ENCODE measurements around the gene PTPRG. TPM values are rescaled to one million over a fixed set of nuclear protein-coding genes. Genes with fewer than 3 reads are reported as not detected.

Gene PTPRG
- total RNA-seq, 1 experiment from 2014 or later, result 0.73 TPM

- H3K36me3 ChIP-seq (ENCODE audit: low read depth, low read length), result no peaks in the 10 kb centered on the region
- H2AFZ ChIP-seq (ENCODE audit: low read length), result no peak overlapping the region
- H3K9me3 ChIP-seq (ENCODE audit: low read length), result no peaks in the 10 kb centered on the region
- no peaks in the 10 kb centered on the region for H3K9me2 ChIP-seq (replicated peaks; ENCODE audit: low read length)
- no peaks in the 10 kb centered on the region for H3K79me2 ChIP-seq (ENCODE audit: low read length)
- no peak overlapping the region for H3K9ac ChIP-seq (ENCODE audit: low read length)
- ChIA-PET CTCF (no interaction called here), POLR2A (ENCODE audit: unreplicated experiment) (no interaction called here)
- no peak overlapping the region for H3K4me2 ChIP-seq (ENCODE audit: low read length)
- H3K27me3 ChIP-seq (ENCODE audit: low read length), result no peaks in the 10 kb centered on the region
- H3K4me1 ChIP-seq (ENCODE audit: insufficient read depth, low read length), result no peaks in the 10 kb centered on the region
- H3K27ac ChIP-seq (ENCODE audit: low read length), result no peak overlapping the region
- intact Hi-C loops (cut with micrococcal nuclease), result no loop called here
- ATAC-seq, result no peak
- TF ChIP-seq EZH2phosphoT487 (IDR thresholded peaks at IDR 0.05; ENCODE audit: borderline replicate concordance, low read length) (no peak), EZH2 (IDR thresholded peaks at IDR 0.05; ENCODE audit: low read length, unreplicated experiment) (no peak)
- TF ChIP-seq, protein P1, sequence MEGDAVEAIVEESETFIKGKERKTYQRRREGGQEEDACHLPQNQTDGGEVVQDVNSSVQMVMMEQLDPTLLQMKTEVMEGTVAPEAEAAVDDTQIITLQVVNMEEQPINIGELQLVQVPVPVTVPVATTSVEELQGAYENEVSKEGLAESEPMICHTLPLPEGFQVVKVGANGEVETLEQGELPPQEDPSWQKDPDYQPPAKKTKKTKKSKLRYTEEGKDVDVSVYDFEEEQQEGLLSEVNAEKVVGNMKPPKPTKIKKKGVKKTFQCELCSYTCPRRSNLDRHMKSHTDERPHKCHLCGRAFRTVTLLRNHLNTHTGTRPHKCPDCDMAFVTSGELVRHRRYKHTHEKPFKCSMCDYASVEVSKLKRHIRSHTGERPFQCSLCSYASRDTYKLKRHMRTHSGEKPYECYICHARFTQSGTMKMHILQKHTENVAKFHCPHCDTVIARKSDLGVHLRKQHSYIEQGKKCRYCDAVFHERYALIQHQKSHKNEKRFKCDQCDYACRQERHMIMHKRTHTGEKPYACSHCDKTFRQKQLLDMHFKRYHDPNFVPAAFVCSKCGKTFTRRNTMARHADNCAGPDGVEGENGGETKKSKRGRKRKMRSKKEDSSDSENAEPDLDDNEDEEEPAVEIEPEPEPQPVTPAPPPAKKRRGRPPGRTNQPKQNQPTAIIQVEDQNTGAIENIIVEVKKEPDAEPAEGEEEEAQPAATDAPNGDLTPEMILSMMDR (conservative IDR thresholded peaks at IDR 0.05; ENCODE audit: low read depth, low read length), result no peak
- H3F3A ChIP-seq (ENCODE audit: low read length, unreplicated experiment), result no peaks in the 10 kb centered on the region
- no peak overlapping the region for H3K4me3 ChIP-seq (ENCODE audit: low read length)
- no peak for DNase-seq
- BruUV-seq (replicated peaks), result no TSS peak
- H4K20me1 ChIP-seq (ENCODE audit: low read length), result no peaks in the 10 kb centered on the region
Observed at GRCh38 chr3:62127116-62127515, 565.7 kb downstream of the PTPRG start.

DNA sequence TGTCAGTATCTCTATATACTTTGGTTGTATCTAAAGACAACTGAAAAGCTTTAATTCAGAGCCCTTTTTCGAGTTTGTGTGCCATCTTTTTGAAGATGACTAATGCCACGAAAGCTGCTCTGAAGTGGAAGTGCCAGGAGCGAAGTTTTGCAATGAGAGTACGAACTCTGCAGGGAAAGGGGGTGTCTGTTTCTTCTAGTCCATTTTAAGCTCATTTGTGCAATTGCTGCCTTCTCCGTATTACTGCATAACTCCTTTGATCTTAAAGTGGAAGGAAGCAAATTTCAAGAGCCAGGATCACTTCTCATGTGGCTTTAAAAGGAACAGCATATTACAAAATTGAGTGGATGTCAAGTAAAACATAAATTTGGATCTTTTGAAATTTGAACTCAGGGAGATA, 566.7 kb downstream of the PTPRG start:
- H3K9ac ChIP-seq (ENCODE audit: low read length), result no peak overlapping the region
- CTCF ChIA-PET, result no interaction called here
- intact Hi-C loops (cut with micrococcal nuclease), result no loop called here
- H3K27ac ChIP-seq (ENCODE audit: low read length), result no peak overlapping the region
- H3K9me3 ChIP-seq (ENCODE audit: low read length), result no peaks in the 10 kb centered on the region
- no peak for DNase-seq
- ATAC-seq, result no peak
- H3K9me2 ChIP-seq (replicated peaks; ENCODE audit: low read length), result no peaks in the 10 kb centered on the region
- no peaks in the 10 kb centered on the region for H4K20me1 ChIP-seq (ENCODE audit: low read length)
- no peaks in the 10 kb centered on the region for H3K27me3 ChIP-seq (ENCODE audit: low read length)
- H3K4me1 ChIP-seq (ENCODE audit: insufficient read depth, low read length), result no peaks in the 10 kb centered on the region
- no TSS peak for BruUV-seq (replicated peaks)
- no peak overlapping the region for H2AFZ ChIP-seq (ENCODE audit: low read length)
- TF ChIP-seq, protein P1 (conservative IDR thresholded peaks at IDR 0.05; ENCODE audit: low read depth, low read length), result no peak
- TF ChIP-seq EZH2phosphoT487 (IDR thresholded peaks at IDR 0.05; ENCODE audit: borderline replicate concordance, low read length) (no peak), EZH2 (IDR thresholded peaks at IDR 0.05; ENCODE audit: low read length, unreplicated experiment) (no peak)
- no peaks in the 10 kb centered on the region for H3K36me3 ChIP-seq (ENCODE audit: low read depth, low read length)
- H3F3A ChIP-seq (ENCODE audit: low read length, unreplicated experiment), result no peaks in the 10 kb centered on the region
- no peak overlapping the region for H3K4me2 ChIP-seq (ENCODE audit: low read length)
- no peaks in the 10 kb centered on the region for H3K79me2 ChIP-seq (ENCODE audit: low read length)
- no peak overlapping the region for H3K4me3 ChIP-seq (ENCODE audit: low read length)
- POLR2A ChIA-PET (ENCODE audit: unreplicated experiment), result no interaction called here

DNA sequence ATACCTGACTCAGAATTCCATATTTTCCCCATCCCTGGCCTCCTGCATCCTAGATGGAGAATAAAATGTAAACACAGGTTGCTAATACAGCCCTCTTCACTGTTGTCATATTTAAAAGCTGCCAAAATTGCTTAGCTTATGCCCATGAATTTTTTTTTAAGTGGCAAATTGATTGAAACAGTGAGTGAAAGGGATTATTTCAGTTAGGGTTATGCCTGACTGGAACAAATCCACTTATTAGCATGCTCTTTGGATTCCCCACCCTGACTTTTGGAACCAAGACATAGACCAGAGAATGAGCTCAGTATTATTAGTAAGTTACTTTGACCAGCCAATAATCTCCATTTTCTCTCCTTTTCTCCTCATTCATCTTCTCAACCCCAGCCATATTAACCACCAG, 567.3 kb downstream of the PTPRG start:
- Histone ChIP-seq H3K79me2 (ENCODE audit: low read length) (no peaks in the 10 kb centered on the region), H4K20me1 (ENCODE audit: low read length) (no peaks in the 10 kb centered on the region), H3K36me3 (ENCODE audit: low read depth, low read length) (no peaks in the 10 kb centered on the region), H2AFZ (ENCODE audit: low read length) (no peak overlapping the region), H3K4me3 (ENCODE audit: low read length) (no peak overlapping the region), H3K27ac (ENCODE audit: low read length) (no peak overlapping the region), H3K9me3 (ENCODE audit: low read length) (no peaks in the 10 kb centered on the region), H3K4me2 (ENCODE audit: low read length) (no peak overlapping the region), H3F3A (ENCODE audit: low read length, unreplicated experiment) (no peaks in the 10 kb centered on the region), H3K9me2 (replicated peaks; ENCODE audit: low read length) (no peaks in the 10 kb centered on the region), H3K4me1 (ENCODE audit: insufficient read depth, low read length) (no peaks in the 10 kb centered on the region), H3K9ac (ENCODE audit: low read length) (no peak overlapping the region), H3K27me3 (ENCODE audit: low read length) (no peaks in the 10 kb centered on the region)
- intact Hi-C loops (cut with micrococcal nuclease), result no loop called here
- ATAC-seq (no peak), DNase-seq (no peak)
- BruUV-seq (replicated peaks), result no TSS peak
- POLR2A ChIA-PET (ENCODE audit: unreplicated experiment), result no interaction called here
- TF ChIP-seq, protein P1 (conservative IDR thresholded peaks at IDR 0.05; ENCODE audit: low read depth, low read length), result no peak
- no peak for TF ChIP-seq EZH2 (IDR thresholded peaks at IDR 0.05; ENCODE audit: low read length, unreplicated experiment)
- TF ChIP-seq EZH2phosphoT487 (IDR thresholded peaks at IDR 0.05; ENCODE audit: borderline replicate concordance, low read length), result no peak
- CTCF ChIA-PET, result no interaction called here

Data from PC-3 (cell line).